ENCODE data around the gene BRPF3. TPM values are rescaled to one million over a fixed set of nuclear protein-coding genes. Genes with fewer than 3 reads are reported as not detected.

BRPF3 gene
- total and polyA plus RNA-seq, 2 donors (not counting 3 experiments of a cell fraction or from before 2014, with no cell fraction given): 30.5 to 35.7 TPM

GRCh38 chr6:36230371-36230770 lies 33.8 kb downstream of the BRPF3 start:
- Histone ChIP-seq H3K4me1 (ENCODE audit: control insufficient read depth, extremely low read depth, insufficient read depth, low read length) (no peaks in the 10 kb centered on the region), H3K27ac (ENCODE audit: insufficient read depth, low read depth, low read length) (no peak overlapping the region), H3K36me3 (ENCODE audit: control insufficient read depth in 2 of 2, extremely low read depth in 1 of 2, insufficient read depth in 2 of 2, low read length in 2 of 2) (peaks cover 29 to 43% of the 10 kb centered on the region in 2 experiments), H3K79me2 (ENCODE audit: control insufficient read depth, insufficient read depth, low read length) (no peaks in the 10 kb centered on the region), H3K4me3 (replicated peaks in 1 of 3; ENCODE audit: insufficient read depth in 1 of 3, low read depth in 1 of 3, low read length in 3 of 3) (no peak overlapping the region), H3K27me3 (ENCODE audit: control insufficient read depth in 2 of 2, insufficient read depth in 2 of 2, low read length in 2 of 2) (no peaks in the 10 kb centered on the region), H3K4me2 (ENCODE audit: insufficient read depth, low read length) (no peak overlapping the region), H2AFZ (ENCODE audit: low read depth, low read length) (no peak overlapping the region), H3K9me1 (replicated peaks; ENCODE audit: control insufficient read depth, extremely low read depth, insufficient read depth, low read length) (no peaks in the 10 kb centered on the region), H3K9me3 (replicated peaks; ENCODE audit: control insufficient read depth, insufficient read depth, low read length) (no peaks in the 10 kb centered on the region), H3K9ac (replicated peaks; ENCODE audit: extremely low read depth, insufficient read depth, low read length) (no peak overlapping the region), H4K20me1 (replicated peaks; ENCODE audit: control insufficient read depth, extremely low read depth, insufficient read depth, low read length) (peaks cover 3% of the 10 kb centered on the region)
- CTCF ChIA-PET: interaction anchor here (1.0 to 1.7 kb wide), 2 partner anchors 72 to 120 kb away, joined by 3 to 6 read pairs; no protein-coding TSS in a partner anchor
- no peak for DNase-seq (ENCODE audit: low read depth, low spot score)
- dilution Hi-C loops (cut with MboI; ENCODE audit: extremely low pct_ligation_motif_present, low sequenced_read_pairs) (no loop called here), intact Hi-C loops (cut with micrococcal nuclease) (no loop called here)
- no TSS peak for BruUV-seq (replicated peaks)
- TF ChIP-seq POLR2A (IDR thresholded peaks at IDR 0.05; ENCODE audit: low read depth, low read length) (no peak), MYC (IDR thresholded peaks at IDR 0.05; ENCODE audit: low read depth, low read length) (no peak), JUN (IDR thresholded peaks at IDR 0.05; ENCODE audit: borderline replicate concordance, insufficient read depth, insufficient read length, low read depth) (no peak), EZH2 (IDR thresholded peaks at IDR 0.05; ENCODE audit: borderline replicate concordance, low read depth, low read length, severe bottlenecking) (no peak), GATA2 (IDR thresholded peaks at IDR 0.05; ENCODE audit: insufficient read depth, insufficient read length, low read depth, low read length) (no peak), POLR2AphosphoS5 (IDR thresholded peaks at IDR 0.05; ENCODE audit: insufficient read depth, low read depth, low read length) (no peak)
- TF ChIP-seq, protein P1, sequence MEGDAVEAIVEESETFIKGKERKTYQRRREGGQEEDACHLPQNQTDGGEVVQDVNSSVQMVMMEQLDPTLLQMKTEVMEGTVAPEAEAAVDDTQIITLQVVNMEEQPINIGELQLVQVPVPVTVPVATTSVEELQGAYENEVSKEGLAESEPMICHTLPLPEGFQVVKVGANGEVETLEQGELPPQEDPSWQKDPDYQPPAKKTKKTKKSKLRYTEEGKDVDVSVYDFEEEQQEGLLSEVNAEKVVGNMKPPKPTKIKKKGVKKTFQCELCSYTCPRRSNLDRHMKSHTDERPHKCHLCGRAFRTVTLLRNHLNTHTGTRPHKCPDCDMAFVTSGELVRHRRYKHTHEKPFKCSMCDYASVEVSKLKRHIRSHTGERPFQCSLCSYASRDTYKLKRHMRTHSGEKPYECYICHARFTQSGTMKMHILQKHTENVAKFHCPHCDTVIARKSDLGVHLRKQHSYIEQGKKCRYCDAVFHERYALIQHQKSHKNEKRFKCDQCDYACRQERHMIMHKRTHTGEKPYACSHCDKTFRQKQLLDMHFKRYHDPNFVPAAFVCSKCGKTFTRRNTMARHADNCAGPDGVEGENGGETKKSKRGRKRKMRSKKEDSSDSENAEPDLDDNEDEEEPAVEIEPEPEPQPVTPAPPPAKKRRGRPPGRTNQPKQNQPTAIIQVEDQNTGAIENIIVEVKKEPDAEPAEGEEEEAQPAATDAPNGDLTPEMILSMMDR (IDR thresholded peaks at IDR 0.05; ENCODE audit: extremely low read depth in 1 of 2, insufficient read depth in 1 of 2, low read depth in 1 of 2, low read length in 2 of 2): no peak
- TF ChIP-seq, protein P2, sequence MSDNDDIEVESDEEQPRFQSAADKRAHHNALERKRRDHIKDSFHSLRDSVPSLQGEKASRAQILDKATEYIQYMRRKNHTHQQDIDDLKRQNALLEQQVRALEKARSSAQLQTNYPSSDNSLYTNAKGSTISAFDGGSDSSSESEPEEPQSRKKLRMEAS (IDR thresholded peaks at IDR 0.05; ENCODE audit: insufficient read depth, insufficient read length): no peak
- POLR2A ChIA-PET: interaction anchor here (1.5 kb wide), 1 partner anchor 19 kb away, joined by 4 read pairs; no protein-coding TSS in a partner anchor
- FAIRE-seq: no peak

Measured in endothelial cell of umbilical vein (primary cell).